KBM-7 (cell line): Measurements from ENCODE around the gene SUSD1.
A peak's percentile ranks its signal among the peaks of the same experiment; 100 is the strongest.

Experiments used
- DNase-seq: peaks from one replicate; pipeline ENCODE4 v3.0.0-alpha.2; 2015
- in situ Hi-C: fragments of 300-500 bp; cut with MboI; formaldehyde crosslinking; loops from 2 replicates; pipeline ENCODE4 v1.14.3; 2020; ENCODE audit warnings: low sequenced_read_pairs, low pct_unique_long_range_greater_than_20kb, mixed read lengths

The SUSD1 gene

DNA sequence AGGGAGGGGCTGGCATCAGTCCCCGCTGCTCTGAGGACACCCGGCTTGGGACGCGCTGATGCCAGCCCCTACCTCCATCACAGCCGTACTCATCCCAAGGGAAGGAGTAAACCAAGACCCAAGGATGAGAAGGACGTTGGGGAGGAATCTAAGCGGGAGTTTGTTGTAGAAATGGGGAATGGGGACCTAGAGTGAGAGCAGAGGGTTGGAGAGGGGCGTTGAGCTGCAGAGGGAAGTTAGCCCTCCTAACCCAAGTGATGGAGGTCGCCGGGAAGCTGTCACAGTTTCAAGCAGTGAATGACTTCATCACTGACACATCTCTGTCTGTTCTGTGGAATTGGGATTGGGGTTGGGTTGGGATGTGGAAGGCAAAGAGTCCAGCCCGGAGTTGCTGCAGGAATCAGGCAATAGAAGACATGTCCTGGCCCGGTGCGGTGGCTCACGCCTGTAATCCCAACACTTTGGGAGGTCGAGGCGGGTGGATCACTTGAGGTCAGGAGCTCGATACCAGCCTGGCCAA, 759 bp upstream of the SUSD1 start:
- no peak for DNase-seq
- in situ Hi-C loops, result no loop called here

DNA sequence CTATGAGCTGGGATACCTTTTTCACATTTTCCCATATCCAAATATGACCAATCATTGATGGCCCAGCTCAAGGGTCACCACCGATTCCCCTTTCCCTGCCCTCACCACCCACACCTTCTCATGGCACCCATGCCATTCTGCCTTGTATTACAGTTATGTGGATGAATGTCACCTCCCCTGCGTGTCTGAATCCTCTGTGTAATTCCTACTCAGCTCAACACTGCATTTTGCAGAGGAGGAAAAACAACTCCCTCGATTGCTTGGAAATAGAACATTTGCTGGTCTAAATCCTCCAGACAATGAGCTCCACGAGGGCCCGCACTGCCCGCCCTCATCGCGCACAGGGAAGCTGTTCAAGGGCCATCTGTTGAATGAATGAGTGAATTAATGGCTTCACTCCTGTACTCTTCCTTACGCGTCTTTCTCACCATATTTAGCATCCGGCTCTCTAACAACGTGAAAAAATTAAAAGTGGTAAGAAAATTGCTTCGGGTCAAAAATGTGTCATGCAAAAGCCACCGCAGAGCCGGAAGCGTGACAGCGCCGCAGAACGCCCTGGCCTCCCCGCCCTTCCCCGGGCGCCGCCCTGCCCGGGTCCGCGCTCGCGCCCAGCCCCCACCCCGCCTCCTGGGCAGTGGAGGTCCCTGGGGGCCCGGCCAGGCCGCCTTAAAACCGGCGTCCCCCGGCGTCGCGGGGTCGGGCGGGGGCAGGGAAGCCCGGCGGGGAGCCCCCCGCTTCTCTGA, 704 bp downstream of the SUSD1 start:
- in situ Hi-C loops, result no loop called here
- peak; percentile 86 for DNase-seq

GRCh38 chr9:112173489-112174221, 1.4 kb downstream of the SUSD1 start:
- no peak for DNase-seq
- in situ Hi-C loops, result no loop called here

DNA sequence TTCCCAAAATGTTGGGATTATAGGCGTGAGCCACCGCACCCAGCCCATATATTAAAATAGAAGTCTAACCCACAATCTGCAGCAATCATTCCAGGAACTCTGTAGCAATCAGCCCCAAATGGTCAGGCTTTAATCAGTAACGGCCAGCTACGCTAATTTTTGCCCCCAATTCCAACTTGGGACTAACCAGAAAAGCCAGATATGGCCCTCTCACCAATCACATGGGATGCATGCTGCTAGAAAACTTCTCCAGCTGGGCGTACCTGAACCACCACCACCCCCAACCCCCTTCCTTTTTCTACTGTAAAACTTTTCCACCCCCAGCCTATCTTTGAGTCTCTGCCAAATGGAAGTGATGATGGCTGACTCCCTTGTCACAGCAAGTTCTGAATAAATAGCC, 4.1 kb downstream of the SUSD1 start:
- in situ Hi-C loops, result no loop called here
- DNase-seq, result no peak

DNA sequence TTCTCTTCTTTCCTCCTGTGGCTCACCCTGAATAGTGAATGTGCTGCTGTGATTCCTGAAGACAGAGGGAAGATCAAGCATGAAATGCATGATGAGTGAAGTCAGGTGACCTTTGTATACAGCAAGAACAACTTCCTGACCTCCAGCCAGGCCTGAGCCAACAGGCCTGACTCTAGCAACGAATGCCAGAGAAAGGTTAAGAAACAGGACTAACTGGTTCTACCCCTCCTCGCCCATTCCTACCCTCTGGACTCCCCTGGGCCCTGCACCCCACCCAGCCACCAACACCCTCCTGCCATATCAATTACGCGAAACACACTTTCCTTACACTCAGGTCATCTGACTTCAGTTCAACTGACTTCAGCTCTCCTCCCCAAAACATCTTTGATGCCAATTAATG, 4.9 kb downstream of the SUSD1 start:
- in situ Hi-C loops, result no loop called here
- no peak for DNase-seq

DNA sequence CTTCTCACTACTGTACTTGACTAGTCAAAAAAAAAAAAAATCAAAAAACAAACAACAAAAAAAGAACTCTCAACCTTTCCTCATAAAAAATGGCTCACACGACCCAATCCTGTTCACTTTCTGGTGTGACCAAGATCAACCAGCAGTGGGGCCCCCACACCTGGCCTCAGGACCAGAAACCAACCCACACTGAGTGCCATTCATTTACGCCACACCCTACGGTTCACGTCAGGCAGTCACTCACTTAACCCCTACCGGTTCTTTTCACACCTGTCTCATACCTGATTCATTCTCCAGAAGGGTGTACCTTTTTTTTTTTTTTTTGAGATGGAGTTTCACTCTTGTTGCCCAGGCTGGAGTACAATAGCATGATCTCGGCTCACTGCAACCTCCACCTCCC, 5.7 kb downstream of the SUSD1 start:
- DNase-seq, result no peak
- in situ Hi-C loops, result no loop called here

DNA sequence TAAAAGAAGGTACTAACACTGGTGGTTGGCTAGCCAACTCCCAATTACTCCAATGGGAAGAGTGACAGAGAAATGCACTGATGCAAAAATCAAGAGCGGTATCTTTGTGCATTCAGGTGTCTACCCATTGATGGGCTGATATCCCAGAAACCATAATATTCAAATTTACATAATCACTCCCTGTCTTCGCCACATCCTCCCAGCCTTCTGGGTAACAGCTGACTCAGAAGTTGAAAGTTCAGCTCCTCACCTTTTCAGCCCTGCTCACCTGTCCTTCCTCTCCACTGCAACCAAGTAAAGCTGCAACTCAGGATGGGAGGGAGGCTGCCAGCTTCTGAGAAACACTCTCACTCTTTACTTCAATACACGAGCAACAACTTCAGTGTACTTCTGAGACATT, 6.9 kb downstream of the SUSD1 start:
- in situ Hi-C loops, result no loop called here
- DNase-seq, result no peak

DNA sequence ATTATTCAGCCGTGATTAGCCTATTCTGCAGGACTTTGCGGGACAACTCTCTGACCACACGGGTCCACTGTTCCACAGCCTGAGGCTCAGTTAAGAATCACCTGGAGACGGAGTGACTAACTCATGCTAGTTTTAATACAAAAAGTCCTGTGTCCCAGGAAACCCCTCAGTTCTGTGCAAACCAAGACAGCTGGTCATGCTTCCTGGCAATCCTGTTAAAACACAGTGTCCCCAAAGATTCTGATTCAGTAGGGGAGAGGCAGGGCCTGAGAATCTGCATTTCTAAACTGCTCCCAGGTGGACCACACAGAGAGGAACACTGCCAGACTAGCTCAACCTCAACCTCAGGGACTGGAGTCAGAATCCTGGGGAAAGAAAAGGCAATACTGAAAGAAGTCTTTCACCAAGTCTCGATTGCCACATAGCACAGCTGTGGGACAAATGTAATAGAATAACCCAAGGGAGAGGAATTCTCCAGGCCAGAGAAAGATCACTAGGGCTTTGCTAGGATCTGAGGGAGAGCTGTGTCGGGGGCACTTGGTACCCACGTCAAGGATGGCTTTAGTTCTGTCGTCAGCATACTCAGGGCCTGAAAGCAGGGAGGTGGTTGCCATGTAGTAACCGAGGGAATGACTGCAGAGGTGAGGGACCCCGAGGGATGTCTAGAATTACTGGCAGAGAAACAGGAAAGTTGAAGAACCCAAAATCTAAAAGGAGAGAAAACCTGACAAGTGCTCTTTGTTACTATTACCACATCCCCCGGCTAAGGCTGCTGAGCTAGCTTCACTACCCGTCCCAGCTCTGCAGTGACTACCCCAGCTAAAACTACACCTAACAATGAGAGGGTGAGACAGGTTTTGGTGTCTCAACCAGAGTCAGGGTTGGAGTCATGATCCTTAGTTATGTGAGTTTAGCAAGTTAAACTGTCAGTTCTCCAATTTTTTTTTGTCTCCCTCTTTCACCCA, 8.6 kb downstream of the SUSD1 start:
- no peak for DNase-seq
- in situ Hi-C loops, result no loop called here

DNA sequence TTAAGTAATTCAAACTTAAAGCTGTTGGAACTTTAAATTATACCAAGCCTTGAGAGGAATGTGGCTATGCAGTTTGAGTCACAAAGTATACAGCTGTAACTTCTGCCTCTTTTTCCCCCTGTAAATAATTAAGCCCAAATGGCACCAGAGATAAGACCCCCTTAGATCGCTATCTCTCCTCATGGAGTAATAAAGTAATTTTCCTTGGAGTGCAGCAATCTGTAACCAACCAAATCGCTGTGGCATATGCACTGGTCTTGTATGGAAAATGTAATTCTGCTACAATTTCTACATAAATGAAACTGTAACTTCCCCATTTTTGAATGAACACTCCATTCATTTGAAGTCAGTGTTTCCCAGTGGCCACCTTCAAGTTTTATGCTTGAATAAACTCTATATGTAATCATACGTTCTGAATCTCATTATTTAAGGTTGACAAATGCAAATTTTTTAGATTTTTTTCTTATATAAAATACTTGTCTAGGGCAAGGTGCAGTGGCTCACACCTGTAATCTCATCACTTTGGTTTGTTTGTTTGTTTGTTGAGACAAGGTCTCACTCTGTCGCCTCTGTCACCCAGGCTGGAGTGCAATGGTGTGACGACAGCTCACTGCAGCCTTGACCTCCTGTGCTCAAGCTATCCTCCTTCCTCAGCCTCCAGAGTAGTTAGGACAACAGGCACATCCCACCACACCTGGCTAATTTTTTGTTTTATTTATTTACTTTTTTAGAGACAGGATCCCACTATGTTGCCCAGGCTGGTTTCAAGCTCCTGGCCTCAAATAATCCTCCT, 12.3 kb downstream of the SUSD1 start:
- in situ Hi-C loops, result no loop called here
- peak; percentile 81 for DNase-seq

- no peak for DNase-seq
- in situ Hi-C loops, result no loop called here
These were observed 15.3 kb downstream of the SUSD1 start for GRCh38 chr9:112159781-112160180.

- DNase-seq, result no peak
- in situ Hi-C loops, result no loop called here
These were observed 16.3 kb downstream of the SUSD1 start for GRCh38 chr9:112158656-112159367.

GRCh38 chr9:112157961-112158360, 17.1 kb downstream of the SUSD1 start:
- DNase-seq, result no peak
- in situ Hi-C loops, result no loop called here

DNA sequence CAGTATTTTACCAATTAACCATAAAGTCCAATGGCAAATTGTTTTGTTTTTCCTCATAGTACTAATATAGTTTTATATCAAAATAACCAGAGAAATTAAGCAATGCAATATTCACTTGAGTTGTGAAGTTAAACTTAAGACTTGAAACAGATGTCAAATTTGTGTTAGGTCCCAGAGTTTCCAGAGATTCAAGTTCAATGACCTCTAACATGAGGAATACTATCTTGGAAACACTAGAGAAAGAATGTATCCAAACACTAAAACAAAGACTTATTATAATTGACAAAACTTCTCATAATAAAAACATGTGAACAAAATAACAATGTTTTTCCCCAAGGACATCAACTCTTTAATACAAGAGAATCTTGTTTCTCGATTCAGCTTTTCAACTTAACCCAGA, 18.0 kb downstream of the SUSD1 start:
- DNase-seq, result no peak
- in situ Hi-C loops, result no loop called here

DNA sequence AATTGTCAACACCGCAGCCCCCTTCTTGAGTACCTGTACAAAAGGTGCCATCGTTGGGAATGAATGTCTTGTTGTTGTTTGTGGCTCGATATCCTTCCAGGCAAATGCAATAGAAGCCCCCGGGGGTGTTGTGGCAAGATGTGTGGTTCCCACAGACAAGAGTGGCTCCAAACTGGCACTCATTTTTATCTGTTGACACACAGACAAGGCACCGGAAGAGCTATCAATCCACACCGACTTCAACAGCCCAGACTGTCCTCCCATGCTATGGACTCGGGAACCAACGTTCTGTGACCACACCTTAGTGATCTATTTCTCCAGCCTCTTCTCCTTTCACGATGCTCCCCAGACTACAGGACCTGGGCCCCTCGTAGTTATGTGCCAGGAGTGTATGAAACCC, 25.9 kb downstream of the SUSD1 start:
- no peak for DNase-seq
- in situ Hi-C loops, result no loop called here

DNA sequence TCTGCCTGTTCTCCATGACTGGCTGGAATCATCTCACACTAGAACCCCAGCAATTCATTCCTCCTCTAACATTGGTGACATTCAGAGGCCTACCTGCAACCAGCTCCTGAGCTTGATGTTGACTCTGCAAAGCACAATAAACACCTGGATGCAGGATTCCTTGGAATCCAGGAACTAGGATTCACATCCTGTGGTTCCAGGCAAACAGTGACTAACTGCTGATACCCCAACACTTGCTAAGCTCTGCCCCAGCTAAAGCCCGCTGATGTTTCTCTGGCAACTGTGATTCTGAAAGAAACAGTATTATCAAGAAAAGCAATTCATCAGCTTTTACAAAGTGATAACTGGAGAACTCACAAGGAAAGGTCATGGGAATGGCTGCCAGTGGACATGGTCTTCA, 29.2 kb downstream of the SUSD1 start:
- in situ Hi-C loops, result no loop called here
- no peak for DNase-seq

DNA sequence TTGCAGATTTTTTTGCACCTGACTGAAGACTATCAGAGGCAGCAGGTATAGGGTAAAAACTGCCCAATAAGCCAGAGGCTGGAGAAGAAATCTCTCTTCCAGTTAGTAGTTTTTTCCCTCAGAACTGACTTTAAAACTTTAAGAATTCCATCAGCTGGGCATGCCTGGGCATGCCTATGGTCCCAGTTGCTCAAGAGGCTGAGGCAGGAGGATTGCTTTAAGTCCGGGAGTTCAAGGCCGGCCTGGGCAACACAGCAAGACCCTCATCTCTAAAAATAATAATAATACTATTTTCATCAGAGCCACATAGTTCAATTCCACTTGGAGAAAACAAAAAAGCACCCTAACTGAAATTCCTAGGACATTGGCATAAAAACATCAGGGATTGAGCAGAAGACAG, 30.3 kb downstream of the SUSD1 start:
- in situ Hi-C loops, result no loop called here
- peak; percentile 18 for DNase-seq

DNA sequence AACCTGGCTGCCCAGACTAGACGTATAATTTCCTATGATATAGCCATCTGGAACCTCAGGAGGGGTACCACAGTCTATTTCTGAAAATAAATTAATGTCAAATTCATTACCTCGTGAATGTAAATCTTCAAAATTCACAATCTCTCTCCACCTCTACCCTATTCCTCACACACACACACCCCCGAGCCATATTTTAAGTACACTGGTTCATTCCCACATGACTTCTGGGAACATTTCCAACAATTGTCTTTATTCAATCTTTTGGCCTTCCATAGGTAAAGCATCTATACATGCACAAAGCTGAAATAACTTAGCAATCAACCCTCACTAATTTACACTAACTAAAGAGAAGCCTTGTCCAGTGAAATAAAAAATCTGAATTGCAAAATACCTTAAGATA, 32.7 kb downstream of the SUSD1 start:
- in situ Hi-C loops, result no loop called here
- no peak for DNase-seq

DNA sequence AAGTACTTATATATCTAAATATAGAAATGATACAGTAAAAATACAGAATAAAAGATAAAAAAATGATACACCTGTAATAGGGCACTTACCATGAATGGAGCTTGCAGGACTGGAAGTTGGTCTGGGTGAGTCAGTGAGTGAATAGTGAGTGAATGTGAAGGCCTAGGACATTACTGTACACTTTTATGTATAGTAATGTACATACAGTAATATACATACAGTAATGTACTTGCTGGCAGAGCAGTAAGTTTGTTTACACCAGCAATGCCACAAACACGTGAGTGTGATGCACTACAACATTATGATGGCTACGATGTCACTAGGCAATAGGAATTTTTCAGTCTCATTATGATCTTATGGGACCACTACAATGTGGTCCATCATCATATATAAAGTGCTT, 34.2 kb downstream of the SUSD1 start:
- no peak for DNase-seq
- in situ Hi-C loops, result no loop called here
